Measurements from ENCODE around the gene ST3GAL5.
"Not testable (repeated sequence)": the region's sequence is repeated elsewhere in the genome, so short reads cannot be mapped to it uniquely, and the experiment has no call there.

ST3GAL5 gene

DNA sequence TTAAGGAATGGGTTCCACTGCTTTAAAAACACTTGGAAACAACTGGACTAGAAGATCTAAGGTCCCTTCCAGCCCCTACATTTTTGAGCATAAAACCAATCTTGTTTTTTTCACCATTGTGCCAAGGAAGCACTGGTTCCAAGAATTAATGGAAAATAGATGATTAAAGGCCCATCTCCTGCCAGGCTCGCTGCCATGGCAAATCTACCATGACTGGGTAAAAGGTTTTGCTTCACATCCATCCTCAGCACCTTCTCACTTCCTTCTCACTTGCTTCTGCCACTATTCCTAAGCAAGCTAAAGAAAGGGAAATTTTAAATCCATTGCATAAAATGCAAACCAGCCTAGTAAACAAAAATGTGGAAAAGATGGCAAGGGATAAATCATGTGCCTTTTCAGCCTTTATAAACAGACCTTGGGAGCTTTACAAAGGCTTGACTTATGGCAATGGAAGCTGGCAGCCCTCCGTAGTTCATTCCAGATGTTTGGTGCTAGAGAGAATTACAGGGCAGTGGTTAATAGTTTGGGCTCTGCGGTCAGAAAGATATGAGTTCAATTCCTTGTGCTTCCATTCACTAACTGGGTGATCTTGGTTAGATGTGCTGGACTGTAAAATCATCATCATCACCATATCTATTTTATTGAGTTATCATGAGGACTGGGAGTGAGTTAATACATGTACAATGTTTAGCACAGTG lies 27.0 kb upstream of the ST3GAL5 start:
- DNase-seq, result no peak

DNA sequence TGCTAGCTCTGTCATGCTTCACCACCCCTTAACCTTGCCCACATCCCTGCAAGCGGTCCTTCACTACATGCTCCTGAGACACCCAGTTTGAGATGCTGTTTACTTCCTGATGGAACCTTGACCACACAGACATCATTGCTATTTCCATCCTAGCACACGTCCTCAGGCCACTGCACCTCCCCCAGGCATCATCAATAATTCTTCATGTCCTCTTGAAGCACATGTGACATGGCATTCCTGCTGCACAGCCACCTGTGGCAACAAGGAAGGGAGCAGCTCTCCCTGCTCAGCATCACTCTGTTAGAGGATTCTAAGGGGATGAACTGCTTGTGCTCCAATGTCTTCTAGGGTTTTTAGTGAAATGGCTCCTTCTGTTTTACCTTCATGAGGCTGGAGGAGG lies 26.1 kb upstream of the ST3GAL5 start:
- DNase-seq, result no peak

DNA sequence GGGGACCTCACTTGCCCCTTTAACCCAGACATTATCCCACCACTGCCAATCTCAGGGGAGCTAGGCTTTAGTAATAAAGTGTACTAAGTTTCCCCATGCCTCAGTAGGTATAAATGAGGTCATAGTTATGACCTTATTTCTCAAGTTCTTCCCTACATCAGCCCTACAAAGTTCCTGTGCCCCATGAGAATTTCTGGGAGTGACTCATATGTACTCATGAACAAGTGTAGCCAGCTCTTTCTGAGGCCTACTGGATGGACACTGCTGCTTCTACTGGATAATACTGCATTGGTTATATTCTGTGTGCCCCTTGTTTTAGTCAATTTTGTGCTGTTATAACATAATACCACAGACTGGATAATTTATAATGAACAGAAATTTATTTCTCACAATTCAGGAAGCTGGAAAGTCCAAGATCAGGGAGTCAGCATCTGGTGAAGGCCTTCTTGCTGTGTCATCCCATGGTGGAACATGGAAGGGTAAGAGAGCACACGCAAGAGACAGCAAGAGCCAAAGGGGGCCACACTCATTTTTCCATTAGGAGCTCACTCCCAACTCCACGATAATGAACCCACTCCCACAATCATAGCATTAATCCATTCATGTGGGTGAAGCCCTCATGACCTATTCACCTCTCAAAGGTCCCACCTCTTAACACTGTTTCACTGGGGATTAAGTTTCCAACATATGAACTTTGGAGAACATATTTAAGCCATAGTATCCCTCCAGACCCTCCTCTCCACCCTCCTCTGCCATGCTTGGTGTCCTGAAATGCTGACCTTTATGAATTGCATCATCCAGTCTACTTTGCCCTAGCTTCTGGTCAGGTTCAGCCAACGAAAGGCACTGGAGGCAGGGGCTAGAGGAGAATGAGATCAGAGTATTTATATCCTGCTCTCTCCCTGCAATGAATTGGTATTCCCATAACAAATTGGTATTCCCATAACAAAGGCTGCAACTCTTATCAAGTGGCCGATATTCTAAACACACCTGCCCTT lies 25.4 kb upstream of the ST3GAL5 start:
- no peak for DNase-seq

DNA sequence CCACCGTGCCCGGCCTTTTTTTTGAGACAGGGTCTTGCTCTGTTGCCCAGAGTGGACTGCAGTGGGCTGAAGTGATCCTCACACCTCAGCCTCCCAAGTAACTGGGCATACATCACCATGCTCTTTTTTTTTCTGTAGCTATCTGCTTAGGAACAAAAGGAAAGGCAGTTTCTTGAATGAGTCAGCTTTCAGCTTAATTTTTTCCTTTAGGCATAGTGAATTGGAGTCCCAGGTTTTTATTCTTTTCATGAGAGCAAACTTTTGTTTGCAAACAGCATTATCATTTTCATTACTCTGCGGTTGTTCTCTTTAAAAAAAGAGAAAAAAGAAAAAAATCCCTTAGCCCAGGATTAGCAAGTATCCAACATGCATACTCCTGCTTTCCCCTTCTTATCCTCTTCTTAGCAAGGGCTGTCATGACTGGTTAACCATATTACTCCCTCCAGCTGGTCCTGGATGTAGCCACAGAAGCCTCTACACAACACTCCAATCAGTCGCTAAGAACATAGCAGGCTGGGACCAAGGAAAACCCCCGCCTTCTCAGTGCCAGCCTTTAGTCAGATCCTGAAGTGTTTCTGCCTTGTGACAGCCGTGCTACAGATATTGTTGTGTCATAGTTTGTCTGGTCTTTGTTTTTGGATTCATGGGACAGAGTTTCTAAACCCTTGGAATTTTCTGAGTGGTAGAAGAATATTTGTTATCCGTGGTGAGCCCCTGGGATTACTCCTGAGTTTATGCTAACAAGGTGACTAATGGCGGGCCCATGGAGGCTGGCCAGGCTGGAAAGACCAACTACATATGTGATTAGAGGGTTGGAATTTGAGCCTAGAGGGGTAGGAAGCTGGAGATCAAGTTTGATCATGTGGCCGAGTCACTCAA lies 23.3 kb upstream of the ST3GAL5 start:
- DNase-seq, result no peak

DNA sequence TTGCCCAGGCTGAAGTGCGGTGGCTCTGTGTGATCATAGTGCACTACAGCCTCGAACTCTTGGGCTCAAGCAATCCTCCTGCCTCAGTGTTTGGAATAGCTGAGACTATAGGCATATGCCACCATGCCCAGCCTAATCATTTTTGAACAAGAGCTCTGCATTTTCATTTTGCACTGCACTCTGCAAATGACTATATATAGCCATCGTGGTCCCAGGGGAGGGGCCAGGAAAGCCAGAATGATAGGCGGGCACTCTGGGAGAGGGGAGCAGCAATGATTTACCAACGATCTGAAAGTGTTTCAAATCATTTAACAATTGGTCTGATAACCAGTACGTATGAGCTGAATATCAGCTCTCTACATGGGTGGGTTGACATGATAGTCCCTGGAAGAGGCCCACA lies 22.3 kb upstream of the ST3GAL5 start:
- no peak for DNase-seq

DNA sequence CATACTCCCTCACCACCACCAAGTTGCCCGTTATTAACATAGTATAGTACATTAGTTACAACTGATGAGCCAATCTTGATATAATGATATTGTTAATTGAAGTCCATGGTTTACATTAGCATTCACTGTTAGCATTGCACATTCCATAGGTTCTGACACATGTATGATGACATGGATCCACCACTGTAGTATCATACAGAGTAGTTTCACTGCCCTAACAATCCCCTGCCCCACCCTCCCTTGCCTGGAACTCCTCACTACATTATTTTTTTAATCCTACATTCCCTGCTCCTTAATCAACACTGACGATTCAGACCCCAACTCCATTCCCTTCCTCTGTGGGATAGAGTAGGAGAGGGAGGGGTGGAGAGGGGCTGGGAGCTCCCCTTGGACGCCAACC lies 20.2 kb upstream of the ST3GAL5 start:
- no peak for DNase-seq

DNA sequence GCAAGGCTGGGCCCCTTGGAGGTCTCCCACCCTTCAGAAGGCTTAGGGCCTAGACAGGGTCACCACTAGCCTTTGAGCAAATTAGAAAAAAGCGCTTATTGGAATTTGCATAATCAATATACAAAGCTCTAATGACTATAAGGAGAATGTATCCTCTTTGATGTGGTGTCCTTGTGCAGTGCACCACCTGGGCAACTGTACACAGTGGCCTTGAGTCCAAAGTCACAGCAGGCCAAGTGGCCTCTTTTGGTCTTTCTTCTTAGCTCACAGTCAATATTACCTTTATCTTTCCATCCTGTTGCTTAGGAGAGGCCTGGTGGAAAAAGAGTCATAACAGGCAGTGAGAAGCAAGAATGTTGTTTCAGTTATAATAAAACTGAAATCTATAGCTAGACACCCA lies 19.7 kb upstream of the ST3GAL5 start:
- DNase-seq, result no peak

DNA sequence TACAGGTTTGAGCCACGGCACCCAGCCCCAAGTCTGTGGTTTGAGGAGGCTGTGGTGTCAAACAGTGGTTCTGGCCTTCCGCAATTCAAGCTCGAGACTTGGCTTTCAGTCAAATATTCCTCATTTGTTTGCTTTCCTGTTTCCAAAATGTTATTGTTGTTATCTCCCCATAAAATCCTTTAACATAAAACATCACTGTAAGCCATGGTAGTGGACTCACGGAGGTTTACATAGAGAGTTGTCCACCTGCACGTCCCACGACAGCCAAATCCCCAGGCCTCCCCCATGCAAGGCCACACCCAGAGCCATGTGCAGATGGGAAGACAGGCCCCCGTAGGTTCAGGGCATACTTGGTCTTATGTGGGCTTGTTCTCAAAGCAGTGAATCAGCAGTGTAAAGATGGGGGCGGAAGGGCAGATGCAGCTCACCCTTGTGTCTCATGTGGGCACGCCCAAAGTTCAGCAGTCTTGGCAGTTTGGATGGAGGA lies 18.9 kb upstream of the ST3GAL5 start:
- no peak for DNase-seq

DNA sequence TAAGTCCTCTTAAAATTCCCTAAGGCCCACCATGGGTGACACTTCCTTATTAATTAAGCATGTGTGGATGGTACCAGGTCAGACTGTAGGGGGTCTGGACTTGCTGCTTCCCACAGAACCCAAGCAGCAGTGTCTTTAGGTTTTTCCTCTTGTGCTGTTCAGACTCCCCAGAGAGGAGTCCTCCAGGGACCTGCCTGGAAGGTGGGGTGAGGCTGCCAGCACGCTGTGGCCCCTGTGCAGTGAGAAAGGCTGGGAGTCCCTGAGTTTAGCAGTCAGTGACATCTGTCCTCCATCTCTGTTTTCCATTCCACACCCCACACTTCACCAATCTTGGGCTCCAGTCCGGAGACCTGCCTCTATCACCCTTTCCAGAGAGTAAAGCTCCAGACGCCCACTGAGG lies 18.0 kb upstream of the ST3GAL5 start:
- no peak for DNase-seq

DNA sequence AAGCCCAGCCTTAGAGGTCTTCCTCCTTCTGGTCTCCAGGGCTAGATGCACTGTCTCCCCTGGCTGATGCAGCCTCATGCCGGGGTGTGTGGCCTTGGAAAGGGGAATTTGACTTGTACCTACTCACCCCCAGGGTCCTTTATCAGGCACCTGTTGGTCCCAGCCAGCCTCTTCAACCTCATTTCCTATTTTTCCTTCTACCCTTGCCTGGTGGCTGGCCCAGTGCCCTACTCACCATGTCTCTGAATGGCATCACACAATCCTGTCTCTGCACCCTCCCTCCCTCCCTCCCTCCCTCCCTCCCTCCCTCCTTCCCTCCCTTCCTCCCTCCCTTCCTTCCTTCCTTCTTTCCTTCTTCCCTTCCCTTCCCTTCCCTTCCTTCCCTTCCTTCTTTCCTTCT lies 17.1 kb upstream of the ST3GAL5 start:
- DNase-seq, result no peak

DNA sequence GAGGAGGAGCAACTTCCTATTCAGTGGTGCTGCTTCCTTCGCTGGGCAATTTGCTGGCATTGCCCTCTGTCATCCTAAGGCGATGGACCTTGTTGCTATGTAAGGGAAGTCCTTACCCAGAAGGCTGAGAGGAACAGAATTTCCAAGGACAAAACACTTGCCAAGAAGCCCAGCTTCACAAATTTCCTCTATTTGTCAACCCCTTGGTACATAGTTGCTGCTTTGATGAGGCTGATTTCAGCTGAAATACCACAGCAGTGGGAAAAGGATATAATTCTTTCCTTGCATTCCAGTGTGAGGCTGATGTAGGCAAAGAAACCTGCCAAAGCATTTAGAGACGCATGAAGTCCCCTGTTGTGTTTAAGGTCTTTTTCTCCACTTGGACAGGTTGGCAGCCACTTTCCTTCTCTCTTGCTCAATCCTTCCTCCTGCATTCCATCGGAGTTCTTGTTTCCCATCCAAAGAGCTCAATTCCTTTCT lies 16.4 kb upstream of the ST3GAL5 start:
- no peak for DNase-seq

DNA sequence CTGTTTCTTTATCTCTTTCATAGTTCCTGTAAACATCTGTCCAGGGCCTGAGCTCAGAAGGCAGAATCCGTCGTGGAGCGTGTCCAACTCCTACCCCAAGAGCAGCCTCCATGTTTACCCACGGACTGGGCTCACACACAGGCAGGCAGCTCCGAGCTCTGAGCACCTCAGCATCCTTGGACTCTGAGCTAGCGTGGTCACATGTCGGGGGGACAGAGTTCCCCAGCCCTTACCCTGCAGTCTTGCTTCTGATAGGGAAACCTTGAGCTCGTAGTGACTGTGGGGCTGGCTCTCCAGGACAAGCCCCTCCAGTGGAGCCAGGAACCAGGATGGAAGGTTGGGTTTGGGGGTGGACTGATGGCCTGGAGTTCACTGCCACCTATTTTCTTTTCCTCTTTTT lies 15.1 kb upstream of the ST3GAL5 start:
- no peak for DNase-seq

DNA sequence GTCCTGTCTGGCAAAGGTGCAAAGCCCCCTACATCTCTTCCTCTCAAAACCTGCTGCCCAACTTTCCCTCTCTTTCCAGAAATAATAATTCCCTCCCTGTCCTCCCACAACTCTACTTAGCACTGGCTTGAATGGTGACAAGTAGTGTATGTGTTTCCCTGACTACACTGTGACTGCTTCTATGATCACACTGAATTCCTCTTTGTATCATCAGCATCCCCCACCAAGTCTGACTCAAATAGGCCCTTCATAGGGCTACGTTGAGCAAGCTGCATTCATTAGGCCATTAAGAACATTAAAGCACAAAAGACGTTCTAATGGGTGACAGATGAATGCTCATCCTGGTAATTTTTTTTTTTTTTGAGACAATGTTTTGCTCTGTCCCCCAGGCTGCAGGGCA lies 13.7 kb upstream of the ST3GAL5 start:
- DNase-seq, result no peak

DNA sequence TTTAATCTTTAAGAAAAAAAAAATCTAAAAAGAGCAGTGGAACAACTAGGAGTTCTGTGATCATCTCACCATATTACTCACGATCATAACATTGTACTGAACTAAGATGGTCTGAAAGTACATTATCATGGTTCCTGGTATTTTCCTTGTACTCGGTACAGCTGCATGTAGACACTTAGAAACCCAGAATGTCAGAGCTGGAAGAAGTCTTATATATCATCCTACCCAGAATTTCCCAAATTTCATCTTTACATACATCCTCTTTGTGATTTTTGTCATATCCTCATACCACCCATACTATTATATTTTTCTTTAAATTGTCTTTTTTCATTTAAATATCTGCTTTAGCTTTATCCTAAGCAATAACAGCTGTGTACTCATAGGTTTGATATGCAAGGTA lies 12.4 kb upstream of the ST3GAL5 start:
- no peak for DNase-seq

DNA sequence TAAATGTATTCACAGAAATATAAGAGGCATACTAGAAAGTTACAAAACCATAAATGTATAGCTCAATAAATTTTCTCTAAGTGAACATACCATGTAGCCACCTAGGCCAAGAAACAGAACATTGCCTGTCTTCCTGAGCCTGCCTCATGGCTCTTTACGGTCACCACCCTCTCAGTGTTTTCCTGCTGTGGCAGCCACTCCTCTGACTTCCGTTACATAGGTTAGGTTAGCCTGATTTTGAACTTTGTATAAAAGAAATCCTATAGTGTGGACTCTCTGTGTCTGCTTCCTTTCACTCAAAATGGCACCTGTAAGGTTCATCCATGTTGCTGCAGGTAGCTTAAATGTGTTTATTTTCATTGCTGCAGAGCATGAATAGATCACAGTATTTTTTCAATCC lies 11.6 kb upstream of the ST3GAL5 start:
- no peak for DNase-seq

DNA sequence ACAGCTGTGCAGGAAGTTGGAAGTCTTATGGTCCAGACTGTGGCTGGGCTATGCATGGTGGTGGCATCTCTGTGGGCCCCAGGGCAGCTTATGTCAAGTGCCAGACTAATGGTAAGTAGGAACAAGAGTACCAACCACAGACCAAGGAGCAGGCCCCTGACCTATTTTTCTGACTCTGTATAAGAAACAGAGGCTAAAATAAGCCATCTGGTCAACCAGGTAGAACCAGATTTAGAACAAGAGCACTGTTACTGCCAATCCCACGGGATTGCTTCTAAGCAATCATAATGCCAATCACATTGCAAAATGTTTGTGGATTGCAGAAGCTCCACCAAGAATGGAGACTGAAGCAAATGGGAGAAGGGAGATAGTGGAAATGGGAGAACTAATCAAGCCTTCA lies 11.1 kb upstream of the ST3GAL5 start:
- DNase-seq, result no peak

DNA sequence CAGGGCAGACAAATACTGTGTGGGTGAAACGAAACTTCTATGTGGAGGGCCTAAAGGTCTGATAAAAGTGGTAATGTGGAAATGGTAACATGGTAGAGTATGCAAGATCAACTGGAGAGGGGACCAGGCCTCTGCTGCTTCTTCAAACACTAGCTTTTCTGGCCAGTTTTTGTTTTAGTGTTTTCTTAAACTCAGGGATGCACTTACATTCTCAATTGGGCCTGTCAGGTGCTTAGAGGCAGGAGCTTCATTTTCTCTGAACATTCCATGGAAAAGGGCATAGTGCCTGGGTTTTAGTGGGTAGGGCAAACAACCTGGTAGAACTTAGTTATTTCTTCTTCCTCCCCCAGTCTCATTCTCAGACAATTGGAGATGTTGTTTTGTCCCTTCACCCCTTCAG lies 10.5 kb upstream of the ST3GAL5 start:
- DNase-seq, result no peak

DNA sequence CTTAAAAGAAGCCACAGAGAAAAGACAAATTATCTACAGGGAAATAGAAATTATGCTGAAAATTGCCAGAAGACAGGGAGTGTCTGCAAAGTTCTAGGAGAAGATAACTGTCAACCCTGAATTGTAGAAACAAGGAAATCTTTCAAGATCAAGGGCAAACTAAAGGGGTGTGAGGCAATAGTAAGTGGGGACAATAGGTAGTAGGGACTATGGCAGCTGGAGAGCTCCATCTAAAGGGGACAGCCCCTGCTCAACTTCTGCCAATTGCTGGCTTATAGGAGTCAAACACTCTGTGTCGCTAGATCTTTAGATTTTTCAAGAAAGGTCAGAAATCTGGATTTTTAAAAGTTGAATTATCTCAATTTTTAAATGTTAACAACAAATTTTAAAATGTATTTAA lies 10.1 kb upstream of the ST3GAL5 start:
- DNase-seq, result no peak

DNA sequence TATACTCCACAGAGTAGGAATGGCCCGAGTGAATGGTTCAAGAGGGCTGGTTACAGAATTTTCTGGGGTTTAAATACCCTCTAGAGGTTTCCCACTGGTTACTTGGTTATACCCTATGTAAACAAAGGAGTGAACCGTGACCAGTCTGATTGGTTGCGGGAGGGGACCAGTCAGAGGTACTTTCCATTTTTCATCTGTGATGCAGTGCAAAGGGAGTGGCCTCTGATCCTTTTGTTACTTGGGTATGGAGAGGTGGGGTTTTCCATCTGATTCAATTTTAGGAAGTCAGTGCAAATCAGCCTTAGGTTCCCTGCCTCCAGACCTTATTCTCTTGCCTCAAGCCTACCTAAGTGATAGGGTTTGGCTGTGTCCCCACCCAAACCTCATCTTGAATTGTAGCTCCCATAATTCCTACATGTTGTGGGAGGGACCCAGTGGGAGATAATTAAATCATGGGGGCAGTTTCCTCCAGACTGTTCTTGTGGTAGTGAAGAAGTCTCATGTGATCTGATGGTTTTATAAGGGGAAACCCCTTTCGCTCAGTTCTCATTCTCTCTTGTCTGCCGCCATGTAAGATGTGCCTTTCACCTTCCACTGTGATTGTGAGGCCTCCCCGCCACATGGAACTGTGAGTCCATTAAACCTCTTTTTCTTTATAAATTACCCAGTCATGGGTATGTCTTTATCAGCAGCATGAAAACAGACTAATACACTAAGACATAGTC lies 5.9 kb upstream of the ST3GAL5 start:
- DNase-seq, result not testable (repeated sequence)

DNA sequence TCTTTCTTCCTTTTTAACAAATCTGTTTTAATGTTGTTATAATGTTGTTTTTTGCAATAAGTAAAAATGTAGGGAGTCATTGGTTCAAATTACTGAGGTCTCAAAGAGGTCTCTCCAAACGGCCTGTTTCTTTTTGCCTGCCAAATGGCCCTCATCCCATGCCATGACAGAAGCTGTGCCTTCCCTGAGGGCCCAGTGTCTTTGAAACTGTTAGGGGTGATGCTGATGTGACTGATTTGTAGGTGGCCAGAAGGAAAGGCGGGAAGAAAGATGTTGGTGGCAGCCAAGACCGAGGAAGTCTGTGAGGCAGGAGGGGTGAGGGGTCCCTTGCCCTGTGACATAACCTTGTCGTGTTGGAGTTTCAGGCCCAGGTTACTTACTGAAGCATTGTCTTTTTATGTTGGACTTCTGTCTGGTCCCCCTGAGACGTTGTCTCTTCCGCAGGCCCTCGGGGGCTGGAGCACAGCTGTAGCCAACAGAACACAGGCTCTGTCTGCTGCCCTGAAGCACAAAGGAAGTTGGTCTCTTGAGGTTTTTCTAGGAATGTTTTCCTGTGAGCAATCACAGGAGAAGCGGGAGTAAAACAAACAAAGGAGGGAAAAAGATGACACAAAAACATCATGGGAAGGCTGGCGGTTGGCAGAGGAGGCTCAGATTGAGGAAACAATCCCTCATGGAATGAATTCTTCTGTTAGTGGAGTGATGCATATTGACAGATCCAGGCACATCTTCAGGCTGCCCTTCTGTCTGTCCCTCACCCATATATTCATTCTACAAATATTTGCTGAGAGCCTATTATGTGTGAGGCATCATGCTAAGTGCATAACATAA lies 4.9 kb upstream of the ST3GAL5 start:
- DNase-seq, result no peak

DNA sequence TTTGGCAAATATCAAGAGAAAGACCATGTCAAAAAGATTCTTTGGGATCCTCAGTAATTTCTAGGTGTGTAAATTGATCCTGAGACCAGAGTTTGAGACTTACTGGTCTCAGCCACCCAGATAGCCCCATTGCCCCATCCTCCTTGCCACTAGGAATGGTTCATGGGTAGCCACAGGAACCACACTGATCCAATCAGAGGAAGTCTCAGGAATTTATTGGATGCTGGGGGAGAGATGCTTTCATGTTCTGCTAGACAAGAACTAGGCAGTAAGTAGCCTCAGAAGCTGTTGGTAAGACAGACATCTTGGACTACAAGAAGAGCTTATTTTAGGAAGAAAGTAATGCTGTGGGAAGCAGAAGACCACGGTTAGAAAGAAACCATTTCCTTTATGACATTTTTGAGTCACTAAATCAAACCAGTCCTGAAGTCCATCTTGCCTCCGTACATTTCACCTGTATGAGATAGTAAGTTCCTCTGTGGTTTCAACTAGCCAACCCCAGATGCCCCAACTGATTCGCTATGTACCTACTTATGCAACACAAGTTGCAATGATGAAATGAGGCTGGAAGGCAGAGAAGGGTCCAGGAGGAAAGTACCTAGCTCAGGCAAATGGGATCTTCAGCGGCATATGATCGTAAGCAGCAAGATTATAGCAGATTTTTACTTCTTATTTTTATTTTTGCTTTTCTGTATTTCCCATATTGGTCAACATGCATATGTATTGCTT lies 3.6 kb upstream of the ST3GAL5 start:
- no peak for DNase-seq

Data from NCI-H1436 (cell line).